Uterus (tissue), 2 donors: ENCODE data around the gene SPOCD1.

Experiments
- POLR2A ChIP-seq, 2 donors: fragments of 450-650 bp; IDR thresholded peaks; one replicate each; pipeline ENCODE4 v1.6.1; 2016; ENCODE audit warnings: antibody characterized with exemption in 2 of 2, mild to moderate bottlenecking in 1 of 2, moderate library complexity in 1 of 2
- TF ChIP-seq, protein P1 (sequence below), 4 experiments: fragments of 200-600 bp in 2 of 4; fragments of 450-650 bp in 2 of 4; sonication (generic) in 2 of 4; IDR thresholded peaks; one replicate each; pipeline ENCODE4 v1.5.1; 2016 to 2019; ENCODE audit warnings: antibody characterized with exemption in 4 of 4, mild to moderate bottlenecking in 2 of 4, moderate library complexity in 1 of 4

DNA sequence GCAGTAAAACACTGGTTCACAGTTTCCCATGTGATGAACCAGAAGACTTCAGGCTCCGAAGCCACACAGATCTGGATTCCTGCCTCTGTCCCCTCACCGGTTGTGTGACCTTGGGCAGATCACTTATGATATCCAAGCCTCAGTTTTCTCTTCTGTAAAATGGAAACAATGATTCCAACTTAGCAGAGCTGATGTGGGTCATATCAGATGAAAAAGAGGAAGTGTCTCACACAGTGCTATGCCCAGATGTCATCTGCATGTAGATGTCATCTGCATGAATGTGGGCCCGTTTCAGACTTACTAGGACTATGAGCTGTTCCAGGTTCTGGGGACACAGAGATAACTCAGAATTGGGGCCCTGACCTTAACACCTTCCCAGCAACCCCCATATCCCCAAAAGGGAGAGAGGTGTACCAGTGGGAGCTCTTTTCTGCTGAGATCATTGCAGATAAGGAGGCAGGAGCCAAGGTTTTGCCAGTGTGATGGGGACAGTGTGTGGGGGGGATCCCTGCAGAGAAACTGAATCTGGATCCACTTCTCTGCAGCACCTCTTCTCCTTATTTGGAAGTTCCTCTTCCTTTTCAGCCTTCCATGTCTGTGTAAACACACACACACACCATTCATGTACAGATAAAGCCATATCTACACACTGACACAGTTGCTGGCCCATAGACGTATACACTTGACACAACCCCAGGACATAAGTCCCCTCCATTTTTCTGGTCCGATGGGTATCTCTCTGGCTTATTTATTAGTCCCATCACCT, 46.7 kb downstream of the SPOCD1 start:
- TF ChIP-seq, protein P1, sequence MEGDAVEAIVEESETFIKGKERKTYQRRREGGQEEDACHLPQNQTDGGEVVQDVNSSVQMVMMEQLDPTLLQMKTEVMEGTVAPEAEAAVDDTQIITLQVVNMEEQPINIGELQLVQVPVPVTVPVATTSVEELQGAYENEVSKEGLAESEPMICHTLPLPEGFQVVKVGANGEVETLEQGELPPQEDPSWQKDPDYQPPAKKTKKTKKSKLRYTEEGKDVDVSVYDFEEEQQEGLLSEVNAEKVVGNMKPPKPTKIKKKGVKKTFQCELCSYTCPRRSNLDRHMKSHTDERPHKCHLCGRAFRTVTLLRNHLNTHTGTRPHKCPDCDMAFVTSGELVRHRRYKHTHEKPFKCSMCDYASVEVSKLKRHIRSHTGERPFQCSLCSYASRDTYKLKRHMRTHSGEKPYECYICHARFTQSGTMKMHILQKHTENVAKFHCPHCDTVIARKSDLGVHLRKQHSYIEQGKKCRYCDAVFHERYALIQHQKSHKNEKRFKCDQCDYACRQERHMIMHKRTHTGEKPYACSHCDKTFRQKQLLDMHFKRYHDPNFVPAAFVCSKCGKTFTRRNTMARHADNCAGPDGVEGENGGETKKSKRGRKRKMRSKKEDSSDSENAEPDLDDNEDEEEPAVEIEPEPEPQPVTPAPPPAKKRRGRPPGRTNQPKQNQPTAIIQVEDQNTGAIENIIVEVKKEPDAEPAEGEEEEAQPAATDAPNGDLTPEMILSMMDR (IDR thresholded peaks at IDR 0.05): no peak
- TF ChIP-seq POLR2A (IDR thresholded peaks at IDR 0.05): no peak
